Liver (tissue), 9 donors: ENCODE measurements around the gene GNG14. TPM values are rescaled to one million over a fixed set of nuclear protein-coding genes. Genes with fewer than 3 reads are reported as not detected.

ENCODE experiments used
- DNase-seq: peaks from one replicate; pipeline ENCODE4 v3.0.0-alpha.2; 2017; ENCODE audit warnings: low spot score
- H3K27ac ChIP-seq, 2 donors: one replicate each; pipeline ENCODE4 v1.7.0; 2013; ENCODE audit warnings: inconsistent platforms in 2 of 2, low read length in 2 of 2, control low read depth in 1 of 2, low read depth in 1 of 2, mild to moderate bottlenecking in 1 of 2
- H3K27me3 ChIP-seq, 4 donors: one replicate each; pipeline versions ENCODE4 v1.6.1 to v1.7.0; 2013; ENCODE audit warnings: low read length in 3 of 4, inconsistent platforms in 1 of 4, mild to moderate bottlenecking in 1 of 4, moderate library complexity in 1 of 4; ENCODE audit not compliant: control insufficient read depth in 4 of 4, insufficient read depth in 4 of 4
- H3K36me3 ChIP-seq, 4 donors: one replicate each; pipeline versions ENCODE4 v1.6.1 to v1.7.0; 2013; ENCODE audit warnings: low read length in 3 of 4, mild to moderate bottlenecking in 3 of 4, low read depth in 1 of 4, moderate library complexity in 1 of 4; ENCODE audit not compliant: control insufficient read depth in 4 of 4, insufficient read depth in 3 of 4
- H3K4me1 ChIP-seq, 4 donors: one replicate each; pipeline versions ENCODE4 v1.6.1 to v1.7.0; 2013; ENCODE audit warnings: low read length in 3 of 4, mild to moderate bottlenecking in 3 of 4, moderate library complexity in 1 of 4; ENCODE audit not compliant: control insufficient read depth in 4 of 4, insufficient read depth in 4 of 4
- H3K4me3 ChIP-seq, 3 donors: one replicate each; pipeline versions ENCODE4 v1.6.1 to v1.7.0; 2013; ENCODE audit warnings: low read length in 3 of 3, control low read depth in 1 of 3, low read depth in 1 of 3, mild to moderate bottlenecking in 1 of 3
- H3K9ac ChIP-seq, 2 donors: one replicate each; pipeline ENCODE4 v1.7.0; 2013; ENCODE audit warnings: low read length in 2 of 2, mild to moderate bottlenecking in 2 of 2, moderate library complexity in 2 of 2, control low read depth in 1 of 2, low read depth in 1 of 2
- H3K9me3 ChIP-seq, 4 donors: one replicate each; pipeline versions ENCODE4 v1.6.1 to v1.7.0; 2013; ENCODE audit warnings: low read length in 3 of 4; ENCODE audit not compliant: control insufficient read depth in 4 of 4
- EGR1 ChIP-seq, 2 donors: IDR thresholded peaks; 2 replicates each; pipeline ENCODE4 v1.6.1; 2016 to 2018; ENCODE audit warnings: antibody characterized with exemption in 2 of 2, low read depth in 2 of 2
- FOXA1 ChIP-seq: IDR thresholded peaks from 2 replicates; pipeline ENCODE4 v1.6.1; 2016; ENCODE audit warnings: antibody characterized with exemption
- FOXA2 ChIP-seq: IDR thresholded peaks from 2 replicates; pipeline ENCODE4 v1.6.1; 2016; ENCODE audit warnings: antibody characterized with exemption
- GABPA ChIP-seq, 2 donors: IDR thresholded peaks in 1 of 2; conservative IDR thresholded peaks in 1 of 2; 2 replicates each; pipeline ENCODE4 v1.6.1; 2016; ENCODE audit warnings: antibody characterized with exemption in 2 of 2, mild to moderate bottlenecking in 1 of 2, moderate library complexity in 1 of 2
- HNF4A ChIP-seq, 2 donors: conservative IDR thresholded peaks; 2 replicates each; pipeline ENCODE4 v1.6.1; 2016; ENCODE audit warnings: antibody characterized with exemption in 2 of 2, mild to moderate bottlenecking in 2 of 2
- HNF4G ChIP-seq: IDR thresholded peaks from 2 replicates; pipeline ENCODE4 v1.6.1; 2016; ENCODE audit warnings: antibody characterized with exemption
- JUND ChIP-seq, 2 donors: IDR thresholded peaks; 2 replicates each; pipeline ENCODE4 v1.6.1; 2016; ENCODE audit warnings: antibody characterized with exemption in 2 of 2
- NR2F2 ChIP-seq: IDR thresholded peaks from 2 replicates; pipeline ENCODE4 v1.6.1; 2016; ENCODE audit warnings: antibody characterized with exemption
- RAD21 ChIP-seq, 2 donors: IDR thresholded peaks; 2 replicates each; pipeline ENCODE4 v1.6.1; 2016; ENCODE audit warnings: antibody characterized with exemption in 2 of 2, mild to moderate bottlenecking in 2 of 2
- RXRA ChIP-seq, 2 donors: IDR thresholded peaks; 2 replicates each; pipeline ENCODE4 v1.6.1; 2017 to 2018; ENCODE audit warnings: antibody characterized with exemption in 2 of 2, mild to moderate bottlenecking in 1 of 2
- SP1 ChIP-seq: IDR thresholded peaks from 2 replicates; pipeline ENCODE4 v1.6.1; 2018; ENCODE audit warnings: antibody characterized with exemption, mild to moderate bottlenecking
- YY1 ChIP-seq: IDR thresholded peaks from 2 replicates; pipeline ENCODE4 v1.6.1; 2016; ENCODE audit warnings: antibody characterized with exemption, mild to moderate bottlenecking
- WGBS: extraction: QIAGEN DNeasy Blood & Tissue Kit; methylation state at CpG from one replicate; pipeline ENCODE4 v1.1.7; 2013; 5-methylcytosine and 5-hydroxymethylcytosine counted together
- polyA plus RNA-seq, 2 donors: library from polyadenylated mRNA; stranded (reverse) in 1 of 2; unstranded in 1 of 2; fragments of 200-250 nt in 1 of 2; fragments of >200 nt in 1 of 2; fragmentation: Nextera tagmentation in 1 of 2; extraction: Ambion mirVana in 1 of 2; gene quantifications; one replicate each; pipeline versions ENCODE4 v1.2.1 to v1.2.3, GENCODE V29; 2013 to 2015
- total RNA-seq, 2 donors: library from RNA; depleted of rRNA; stranded (reverse); fragments of >200 nt; gene quantifications; one replicate each; pipeline ENCODE4 v1.2.3, GENCODE V29; 2014
- TF ChIP-seq, protein P1 (sequence below): IDR thresholded peaks from 2 replicates; pipeline ENCODE4 v1.6.1; 2016; ENCODE audit warnings: antibody characterized with exemption, mild to moderate bottlenecking
- TF ChIP-seq, protein P2 (sequence below): IDR thresholded peaks from 2 replicates; pipeline ENCODE4 v1.6.1; 2016; ENCODE audit warnings: antibody characterized with exemption
- TF ChIP-seq, protein P3 (sequence below): IDR thresholded peaks from 2 replicates; pipeline ENCODE4 v1.6.1; 2016; ENCODE audit warnings: antibody characterized with exemption
- TF ChIP-seq, protein P4 (sequence below): fragments of 150-350 bp; IDR thresholded peaks from 2 replicates; pipeline ENCODE4 v1.5.1; 2017; ENCODE audit warnings: improper control_type of control experiment, low read depth, low read length; ENCODE audit not compliant: missing input control
- donor health status: healthy.
- donor health status: healthy.
- donor health status: healthy.
- donor health status: healthy.
- donor health status: healthy.

GNG14 gene
- total and polyA plus RNA-seq, 4 donors: not detected

- TF ChIP-seq RAD21 (IDR thresholded peaks at IDR 0.05) (no peak), YY1 (no peak), FOXA2 (no peak), GABPA (IDR thresholded peaks at IDR 0.05 in 1 of 2, conservative IDR thresholded peaks at IDR 0.05 in 1 of 2) (no peak), RXRA (IDR thresholded peaks at IDR 0.05) (no peak), EGR1 (IDR thresholded peaks at IDR 0.05; ENCODE audit: low read depth in 2 of 2) (no peak), FOXA1 (no peak), NR2F2 (no peak), HNF4A (conservative IDR thresholded peaks at IDR 0.05) (no peak), JUND (IDR thresholded peaks at IDR 0.05) (no peak)
- TF ChIP-seq, protein P1, sequence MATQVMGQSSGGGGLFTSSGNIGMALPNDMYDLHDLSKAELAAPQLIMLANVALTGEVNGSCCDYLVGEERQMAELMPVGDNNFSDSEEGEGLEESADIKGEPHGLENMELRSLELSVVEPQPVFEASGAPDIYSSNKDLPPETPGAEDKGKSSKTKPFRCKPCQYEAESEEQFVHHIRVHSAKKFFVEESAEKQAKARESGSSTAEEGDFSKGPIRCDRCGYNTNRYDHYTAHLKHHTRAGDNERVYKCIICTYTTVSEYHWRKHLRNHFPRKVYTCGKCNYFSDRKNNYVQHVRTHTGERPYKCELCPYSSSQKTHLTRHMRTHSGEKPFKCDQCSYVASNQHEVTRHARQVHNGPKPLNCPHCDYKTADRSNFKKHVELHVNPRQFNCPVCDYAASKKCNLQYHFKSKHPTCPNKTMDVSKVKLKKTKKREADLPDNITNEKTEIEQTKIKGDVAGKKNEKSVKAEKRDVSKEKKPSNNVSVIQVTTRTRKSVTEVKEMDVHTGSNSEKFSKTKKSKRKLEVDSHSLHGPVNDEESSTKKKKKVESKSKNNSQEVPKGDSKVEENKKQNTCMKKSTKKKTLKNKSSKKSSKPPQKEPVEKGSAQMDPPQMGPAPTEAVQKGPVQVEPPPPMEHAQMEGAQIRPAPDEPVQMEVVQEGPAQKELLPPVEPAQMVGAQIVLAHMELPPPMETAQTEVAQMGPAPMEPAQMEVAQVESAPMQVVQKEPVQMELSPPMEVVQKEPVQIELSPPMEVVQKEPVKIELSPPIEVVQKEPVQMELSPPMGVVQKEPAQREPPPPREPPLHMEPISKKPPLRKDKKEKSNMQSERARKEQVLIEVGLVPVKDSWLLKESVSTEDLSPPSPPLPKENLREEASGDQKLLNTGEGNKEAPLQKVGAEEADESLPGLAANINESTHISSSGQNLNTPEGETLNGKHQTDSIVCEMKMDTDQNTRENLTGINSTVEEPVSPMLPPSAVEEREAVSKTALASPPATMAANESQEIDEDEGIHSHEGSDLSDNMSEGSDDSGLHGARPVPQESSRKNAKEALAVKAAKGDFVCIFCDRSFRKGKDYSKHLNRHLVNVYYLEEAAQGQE: no peak
- TF ChIP-seq, protein P2, sequence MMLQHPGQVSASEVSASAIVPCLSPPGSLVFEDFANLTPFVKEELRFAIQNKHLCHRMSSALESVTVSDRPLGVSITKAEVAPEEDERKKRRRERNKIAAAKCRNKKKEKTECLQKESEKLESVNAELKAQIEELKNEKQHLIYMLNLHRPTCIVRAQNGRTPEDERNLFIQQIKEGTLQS: no peak
- TF ChIP-seq, protein P3, sequence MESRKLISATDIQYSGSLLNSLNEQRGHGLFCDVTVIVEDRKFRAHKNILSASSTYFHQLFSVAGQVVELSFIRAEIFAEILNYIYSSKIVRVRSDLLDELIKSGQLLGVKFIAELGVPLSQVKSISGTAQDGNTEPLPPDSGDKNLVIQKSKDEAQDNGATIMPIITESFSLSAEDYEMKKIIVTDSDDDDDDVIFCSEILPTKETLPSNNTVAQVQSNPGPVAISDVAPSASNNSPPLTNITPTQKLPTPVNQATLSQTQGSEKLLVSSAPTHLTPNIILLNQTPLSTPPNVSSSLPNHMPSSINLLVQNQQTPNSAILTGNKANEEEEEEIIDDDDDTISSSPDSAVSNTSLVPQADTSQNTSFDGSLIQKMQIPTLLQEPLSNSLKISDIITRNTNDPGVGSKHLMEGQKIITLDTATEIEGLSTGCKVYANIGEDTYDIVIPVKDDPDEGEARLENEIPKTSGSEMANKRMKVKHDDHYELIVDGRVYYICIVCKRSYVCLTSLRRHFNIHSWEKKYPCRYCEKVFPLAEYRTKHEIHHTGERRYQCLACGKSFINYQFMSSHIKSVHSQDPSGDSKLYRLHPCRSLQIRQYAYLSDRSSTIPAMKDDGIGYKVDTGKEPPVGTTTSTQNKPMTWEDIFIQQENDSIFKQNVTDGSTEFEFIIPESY: no peak
- TF ChIP-seq, protein P4, sequence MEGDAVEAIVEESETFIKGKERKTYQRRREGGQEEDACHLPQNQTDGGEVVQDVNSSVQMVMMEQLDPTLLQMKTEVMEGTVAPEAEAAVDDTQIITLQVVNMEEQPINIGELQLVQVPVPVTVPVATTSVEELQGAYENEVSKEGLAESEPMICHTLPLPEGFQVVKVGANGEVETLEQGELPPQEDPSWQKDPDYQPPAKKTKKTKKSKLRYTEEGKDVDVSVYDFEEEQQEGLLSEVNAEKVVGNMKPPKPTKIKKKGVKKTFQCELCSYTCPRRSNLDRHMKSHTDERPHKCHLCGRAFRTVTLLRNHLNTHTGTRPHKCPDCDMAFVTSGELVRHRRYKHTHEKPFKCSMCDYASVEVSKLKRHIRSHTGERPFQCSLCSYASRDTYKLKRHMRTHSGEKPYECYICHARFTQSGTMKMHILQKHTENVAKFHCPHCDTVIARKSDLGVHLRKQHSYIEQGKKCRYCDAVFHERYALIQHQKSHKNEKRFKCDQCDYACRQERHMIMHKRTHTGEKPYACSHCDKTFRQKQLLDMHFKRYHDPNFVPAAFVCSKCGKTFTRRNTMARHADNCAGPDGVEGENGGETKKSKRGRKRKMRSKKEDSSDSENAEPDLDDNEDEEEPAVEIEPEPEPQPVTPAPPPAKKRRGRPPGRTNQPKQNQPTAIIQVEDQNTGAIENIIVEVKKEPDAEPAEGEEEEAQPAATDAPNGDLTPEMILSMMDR: no peak
- Histone ChIP-seq H3K4me1 (no peaks in the 10 kb centered on the region), H3K4me3 (no peak overlapping the region), H3K27me3 (no peaks in the 10 kb centered on the region), H3K9ac (no peak overlapping the region), H3K27ac (no peak overlapping the region), H3K9me3 (no peaks in the 10 kb centered on the region), H3K36me3 (peaks cover 37 to 78% (median 44%) of the 10 kb centered on the region in 4 donors)
- 93% methylated on average over 29 of the region's 29 CpGs for WGBS
- no peak for DNase-seq
These were observed 18.0 kb downstream of the GNG14 start for GRCh38 chr19:12705654-12706331.

DNA sequence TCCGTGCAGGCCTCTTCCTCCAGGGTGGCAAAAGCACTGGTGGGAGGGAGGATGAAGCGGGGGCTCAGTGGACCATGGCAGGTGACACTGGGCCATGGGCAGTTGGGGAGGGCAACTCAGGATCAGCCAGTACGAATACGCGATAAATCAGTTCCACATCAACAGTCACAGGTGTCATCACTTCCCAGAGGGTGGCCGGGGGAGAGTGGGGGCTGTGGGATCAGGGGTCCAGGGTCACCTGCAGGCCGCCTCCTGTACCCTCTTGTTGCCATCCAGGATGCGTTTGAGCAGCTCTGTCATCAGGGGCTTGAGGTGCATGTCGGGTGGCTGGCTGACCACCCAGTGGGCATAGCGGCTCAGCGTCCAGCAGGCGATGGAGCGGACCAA lies 18.5 kb downstream of the GNG14 start:
- Histone ChIP-seq H3K9ac (no peak overlapping the region), H3K36me3 (peaks cover 37 to 76% (median 41%) of the 10 kb centered on the region in 4 donors), H3K27ac (no peak overlapping the region), H3K4me1 (no peaks in the 10 kb centered on the region), H3K9me3 (no peaks in the 10 kb centered on the region), H3K4me3 (no peak overlapping the region), H3K27me3 (no peaks in the 10 kb centered on the region)
- no peak for DNase-seq
- WGBS: 96% methylated on average over 13 of the region's 13 CpGs
- no peak for TF ChIP-seq SP1
- no peak for TF ChIP-seq JUND (IDR thresholded peaks at IDR 0.05)
- no peak for TF ChIP-seq NR2F2
- TF ChIP-seq HNF4G: no peak
- no peak for TF ChIP-seq GABPA (IDR thresholded peaks at IDR 0.05 in 1 of 2, conservative IDR thresholded peaks at IDR 0.05 in 1 of 2)
- no peak for TF ChIP-seq FOXA1
